Upper lobe of left lung (tissue), 6 donors: ENCODE data around the gene CSNK1G3. TPM values are rescaled to one million over a fixed set of nuclear protein-coding genes. Genes with fewer than 3 reads are reported as not detected.
A peak's percentile ranks its signal among the peaks of the same experiment; 100 is the strongest.

Experiments
- ATAC-seq, 2 donors: fragments of 200-7000 bp; cut with Tn5 transposase; one replicate each; pipeline ENCODE4 v1.9.1; 2022; ENCODE audit warnings: mild to moderate bottlenecking in 2 of 2, moderate library complexity in 2 of 2; ENCODE audit not compliant: low FRiP score in 2 of 2
- DNase-seq, 2 donors: peaks; one replicate each; pipeline ENCODE4 v3.0.0-alpha.2; 2019 to 2020
- H3K27ac ChIP-seq, 4 donors: fragments of 200-600 bp; sonication (generic); one replicate each; pipeline ENCODE4 v1.5.1; 2016 to 2019
- H3K27me3 ChIP-seq, 4 donors: fragments of 200-600 bp; sonication (generic); one replicate each; pipeline ENCODE4 v1.5.1; 2017 to 2019
- H3K36me3 ChIP-seq, 4 donors: fragments of 200-600 bp; sonication (generic); one replicate each; pipeline ENCODE4 v1.5.1; 2016 to 2019
- H3K4me1 ChIP-seq, 4 donors: fragments of 200-600 bp; sonication (generic); one replicate each; pipeline ENCODE4 v1.5.1; 2018 to 2019
- H3K4me3 ChIP-seq, 4 donors: fragments of 200-600 bp; sonication (generic); one replicate each; pipeline ENCODE4 v1.5.1; 2017 to 2019; ENCODE audit warnings: mild to moderate bottlenecking in 2 of 4, moderate library complexity in 1 of 4
- H3K9me3 ChIP-seq, 4 donors: fragments of 200-600 bp; sonication (generic); one replicate each; pipeline ENCODE4 v1.5.1; 2018 to 2019
- CTCF ChIP-seq, 6 experiments: fragments of 450-650 bp in 4 of 6; fragments of 200-600 bp in 2 of 6; sonication (generic) in 2 of 6; IDR thresholded peaks; one replicate each; pipeline ENCODE4 v1.5.1; 2016 to 2019; ENCODE audit warnings: antibody characterized with exemption in 6 of 6
- EP300 ChIP-seq, 4 donors: sonication (generic); formaldehyde crosslinking; IDR thresholded peaks; one replicate each; pipeline ENCODE4 v1.5.1; 2017; ENCODE audit warnings: antibody characterized with exemption in 4 of 4, control low read depth in 2 of 4
- POLR2A ChIP-seq, 4 donors: fragments of 450-650 bp; IDR thresholded peaks; one replicate each; pipeline ENCODE4 v1.5.1; 2016 to 2017; ENCODE audit warnings: antibody characterized with exemption in 4 of 4, mild to moderate bottlenecking in 2 of 4
- POLR2AphosphoS5 ChIP-seq, 2 donors: sonication (generic); formaldehyde crosslinking; IDR thresholded peaks; one replicate each; pipeline ENCODE4 v1.5.1; 2017; ENCODE audit warnings: antibody characterized with exemption in 2 of 2
- WGBS, 2 donors: methylation state at CpG; one replicate each; pipeline ENCODE4 v1.1.5; 2017 to 2018; 5-methylcytosine and 5-hydroxymethylcytosine counted together
- total RNA-seq, 6 donors: library from RNA; depleted of rRNA in 4 of 6; stranded (reverse); fragments of >200 nt in 4 of 6; gene quantifications; one replicate each; pipeline versions ENCODE4 v1.1.0 to v1.2.1, GENCODE V29; 2016 to 2021
- donor health status: DM: no; HTN: no; CAD: no; lungs with moderate emphysema.
- donor health status: DM: no; HTN: yes; CAD: no; lungs with severe emphysema.

Gene CSNK1G3
- total RNA-seq, 6 donors from 2014 or later, result 23.5 to 61.5 (median 34.5) TPM

DNA sequence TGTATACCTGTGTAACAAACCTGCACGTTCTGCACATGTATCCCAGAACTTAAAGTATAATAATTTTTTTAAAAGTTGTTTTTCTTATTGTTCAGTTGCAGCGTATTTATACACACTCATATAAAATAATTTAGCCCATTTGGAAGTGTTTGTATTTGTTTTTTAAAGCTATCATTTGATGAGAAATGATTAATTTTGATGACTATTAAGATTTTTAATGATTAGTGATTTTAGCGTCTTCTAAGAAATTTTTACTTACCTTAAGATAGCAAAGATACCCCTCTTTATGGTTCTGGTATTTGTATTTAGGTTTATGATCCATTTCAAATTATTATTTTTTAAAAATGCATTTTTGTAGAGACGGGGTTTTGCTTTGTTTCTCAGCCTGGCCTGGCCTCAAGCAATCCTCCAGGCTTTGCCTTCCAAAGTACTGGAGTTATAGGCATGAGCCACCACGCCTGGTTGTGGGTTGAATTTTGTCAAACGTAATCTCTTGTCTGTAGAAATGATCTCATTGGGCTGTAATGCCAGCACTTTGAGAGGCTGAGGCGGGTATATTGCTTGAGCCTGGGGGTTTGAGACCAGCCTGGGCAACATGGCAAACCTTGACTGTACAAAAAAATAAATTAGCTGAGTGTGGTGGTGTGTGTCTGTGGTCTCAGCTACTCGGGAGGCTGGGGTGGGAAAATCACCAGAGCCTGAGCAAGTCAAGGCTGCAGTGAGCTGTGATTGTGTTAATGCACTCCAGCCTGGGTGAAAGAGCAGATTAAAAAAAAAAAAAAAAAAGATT lies 26.9 kb downstream of the CSNK1G3 start:
- Histone ChIP-seq H3K9me3 (no peaks in the 10 kb centered on the region), H3K4me1 (peaks cover 0 to 10% (median 4%) of the 10 kb centered on the region in 4 donors), H3K36me3 (no peaks in the 10 kb centered on the region), H3K27me3 (no peaks in the 10 kb centered on the region), H3K4me3 (no peak overlapping the region), H3K27ac (no peak overlapping the region)
- ATAC-seq (peak in 1 of 2 donors; percentile 74), DNase-seq (no peak)
- WGBS, 2 donors, result 90 to 91% methylated on average over 8 of the region's 8 CpGs
- no peak for TF ChIP-seq EP300 (IDR thresholded peaks at IDR 0.05)
- no peak for TF ChIP-seq POLR2AphosphoS5 (IDR thresholded peaks at IDR 0.05)
- no peak for TF ChIP-seq POLR2A (IDR thresholded peaks at IDR 0.05)
- no peak for TF ChIP-seq CTCF (IDR thresholded peaks at IDR 0.05)

DNA sequence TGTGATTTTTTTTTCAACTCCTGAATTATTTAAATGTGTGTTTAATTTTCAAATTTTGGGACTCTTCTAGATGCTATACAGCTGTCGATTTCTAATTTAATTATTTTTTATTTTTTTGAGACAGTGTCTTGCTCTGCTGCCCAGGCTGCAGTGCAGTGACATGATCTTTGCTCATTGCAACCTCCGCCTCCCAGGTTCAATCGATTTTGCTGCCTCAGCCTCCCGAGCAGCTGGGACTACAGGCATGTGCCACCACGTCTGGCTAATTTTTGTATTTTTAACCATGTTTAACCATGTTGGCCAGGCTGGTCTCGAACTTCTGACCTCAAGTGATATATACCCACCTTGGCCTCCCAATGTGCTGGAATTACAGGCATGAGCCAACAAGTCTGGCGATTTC lies 28.6 kb downstream of the CSNK1G3 start:
- 96 to 99% methylated on average over 7 of the region's 7 CpGs for WGBS, 2 donors
- TF ChIP-seq POLR2A (IDR thresholded peaks at IDR 0.05), result no peak
- TF ChIP-seq EP300 (IDR thresholded peaks at IDR 0.05), result no peak
- no peak for TF ChIP-seq CTCF (IDR thresholded peaks at IDR 0.05)
- TF ChIP-seq POLR2AphosphoS5 (IDR thresholded peaks at IDR 0.05), result no peak
- Histone ChIP-seq H3K27me3 (no peaks in the 10 kb centered on the region), H3K4me1 (peaks cover 0 to 10% (median 4%) of the 10 kb centered on the region in 4 donors), H3K36me3 (no peaks in the 10 kb centered on the region), H3K4me3 (no peak overlapping the region), H3K27ac (no peak overlapping the region), H3K9me3 (no peaks in the 10 kb centered on the region)
- DNase-seq, result no peak
- no peak for ATAC-seq

- 89 to 99% methylated on average over 3 of the region's 3 CpGs for WGBS, 2 donors
- no peak overlapping the region for H3K4me3 ChIP-seq
- DNase-seq (no peak), ATAC-seq (no peak)
- H3K27me3 ChIP-seq, result no peaks in the 10 kb centered on the region
- TF ChIP-seq EP300 (IDR thresholded peaks at IDR 0.05) (no peak), POLR2AphosphoS5 (IDR thresholded peaks at IDR 0.05) (no peak), POLR2A (IDR thresholded peaks at IDR 0.05) (no peak), CTCF (IDR thresholded peaks at IDR 0.05) (no peak)
- no peak overlapping the region for H3K27ac ChIP-seq
- no peaks in the 10 kb centered on the region for H3K36me3 ChIP-seq
- peaks cover 0 to 8% (median 4%) of the 10 kb centered on the region in 4 donors for H3K4me1 ChIP-seq
- no peaks in the 10 kb centered on the region for H3K9me3 ChIP-seq
Observed at GRCh38 chr5:123543438-123543837, 31.5 kb downstream of the CSNK1G3 start.

DNA sequence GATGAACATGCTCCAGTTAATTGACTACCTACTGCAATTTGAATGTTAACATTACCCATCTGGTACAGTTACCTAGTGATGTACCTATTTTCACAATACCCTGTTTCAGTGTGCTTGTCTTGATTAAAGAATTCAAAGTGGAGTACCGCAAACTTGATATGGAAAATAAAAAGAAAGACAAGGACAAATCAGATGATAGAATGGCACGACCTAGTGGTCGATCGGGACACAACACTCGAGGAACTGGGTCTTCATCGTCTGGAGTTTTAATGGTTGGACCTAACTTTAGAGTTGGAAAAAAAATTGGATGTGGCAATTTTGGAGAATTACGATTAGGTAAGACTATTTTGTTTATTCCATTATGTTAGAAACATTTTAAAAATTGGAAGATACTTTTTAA lies 33.5 kb downstream of the CSNK1G3 start:
- Histone ChIP-seq H3K9me3 (no peaks in the 10 kb centered on the region), H3K36me3 (no peaks in the 10 kb centered on the region), H3K4me3 (no peak overlapping the region), H3K4me1 (peaks cover 0 to 16% (median 7%) of the 10 kb centered on the region in 4 donors), H3K27ac (no peak overlapping the region), H3K27me3 (no peaks in the 10 kb centered on the region)
- 87 to 91% methylated on average over 7 of the region's 7 CpGs for WGBS, 2 donors
- ATAC-seq (no peak), DNase-seq (no peak)
- TF ChIP-seq POLR2AphosphoS5 (IDR thresholded peaks at IDR 0.05) (no peak), CTCF (IDR thresholded peaks at IDR 0.05) (peak in 3 of 6 experiments; percentile 13 to 24 (median 14))

DNA sequence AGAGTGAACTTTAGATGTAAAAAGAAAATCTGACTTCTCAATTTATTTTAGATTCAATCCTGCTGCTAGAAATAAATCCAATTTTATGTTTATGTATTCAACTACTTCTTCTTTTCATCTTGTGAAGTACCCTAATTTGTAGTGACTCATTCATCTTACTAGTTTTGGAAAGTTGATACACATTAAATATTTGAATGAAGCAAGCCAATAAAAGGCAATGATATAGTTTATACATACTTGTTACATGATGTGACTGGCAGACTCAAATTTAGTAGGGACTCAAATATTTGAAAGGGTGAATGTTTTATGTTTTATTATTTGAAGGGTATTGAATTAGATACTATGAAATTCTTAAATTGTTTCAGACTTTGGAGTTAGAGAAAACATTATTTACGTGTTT lies 34.7 kb downstream of the CSNK1G3 start:
- WGBS, 2 donors, result 98 to 100% methylated on average over 1 of the region's 1 CpG
- Histone ChIP-seq H3K4me3 (no peak overlapping the region), H3K27me3 (no peaks in the 10 kb centered on the region), H3K36me3 (no peaks in the 10 kb centered on the region), H3K27ac (no peak overlapping the region), H3K4me1 (peaks cover 0 to 16% (median 7%) of the 10 kb centered on the region in 4 donors), H3K9me3 (no peaks in the 10 kb centered on the region)
- ATAC-seq (no peak), DNase-seq (no peak)
- TF ChIP-seq POLR2AphosphoS5 (IDR thresholded peaks at IDR 0.05), result no peak
- no peak for TF ChIP-seq POLR2A (IDR thresholded peaks at IDR 0.05)
- no peak for TF ChIP-seq EP300 (IDR thresholded peaks at IDR 0.05)
- TF ChIP-seq CTCF (IDR thresholded peaks at IDR 0.05), result no peak
